A549 treated with Hydrocortisone at 1 μM for 4 hours (cell line): ENCODE data around the gene GDI1. TPM values are rescaled to one million over a fixed set of nuclear protein-coding genes. Genes with fewer than 3 reads are reported as not detected.

Experiments
- total RNA-seq: library from RNA; stranded (reverse); fragments of 200-300 nt; extraction: Qiagen RNA extraction; gene quantifications from 5 replicates; pipeline ENCODE4 v1.2.3, GENCODE V29; 2022

GDI1 gene
- total RNA-seq, result 91.4 to 124 TPM (median 104 TPM) in 5 replicates

DNA sequence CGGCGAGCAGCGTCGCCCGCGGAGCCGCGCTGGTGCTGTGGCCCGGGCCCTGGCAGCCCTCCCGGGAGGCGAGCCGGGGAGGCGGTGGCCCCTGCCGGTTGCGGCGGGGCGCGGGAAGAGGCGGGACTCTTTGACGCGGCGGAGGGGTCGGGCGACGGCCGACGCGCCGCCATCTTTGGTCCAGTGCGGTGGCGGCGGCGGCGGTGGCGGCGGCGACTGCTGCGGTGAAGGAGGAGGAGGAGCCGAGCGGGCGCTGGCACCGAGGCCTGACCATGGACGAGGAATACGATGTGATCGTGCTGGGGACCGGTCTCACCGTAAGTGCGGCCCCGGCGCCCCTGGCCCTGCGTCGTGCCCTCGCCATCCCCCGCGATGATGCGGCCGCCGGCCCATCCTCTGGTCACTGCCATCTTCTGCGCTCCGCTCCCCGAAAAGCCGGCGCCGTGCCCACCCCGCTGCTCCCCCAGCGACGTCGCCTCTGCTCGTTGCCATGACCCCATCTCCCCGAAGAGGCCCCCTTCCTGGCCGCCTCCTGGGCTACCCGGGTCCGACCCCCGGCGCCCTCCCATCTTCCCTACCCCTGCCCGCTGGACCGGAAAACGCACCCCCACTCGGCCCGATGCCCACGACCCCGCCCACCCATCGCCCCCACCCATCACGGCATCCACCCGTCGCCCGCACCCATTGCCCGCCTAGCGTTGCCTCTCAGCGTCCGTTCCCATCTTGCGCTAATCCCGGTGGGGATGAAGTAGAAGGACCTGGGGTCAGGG is at the start of gene GDI1:
Gene GDI1 (plus strand): TSS at position 172 of the 770 bp plus-strand sequence. CDS start 101 bp downstream, at position 273.

DNA sequence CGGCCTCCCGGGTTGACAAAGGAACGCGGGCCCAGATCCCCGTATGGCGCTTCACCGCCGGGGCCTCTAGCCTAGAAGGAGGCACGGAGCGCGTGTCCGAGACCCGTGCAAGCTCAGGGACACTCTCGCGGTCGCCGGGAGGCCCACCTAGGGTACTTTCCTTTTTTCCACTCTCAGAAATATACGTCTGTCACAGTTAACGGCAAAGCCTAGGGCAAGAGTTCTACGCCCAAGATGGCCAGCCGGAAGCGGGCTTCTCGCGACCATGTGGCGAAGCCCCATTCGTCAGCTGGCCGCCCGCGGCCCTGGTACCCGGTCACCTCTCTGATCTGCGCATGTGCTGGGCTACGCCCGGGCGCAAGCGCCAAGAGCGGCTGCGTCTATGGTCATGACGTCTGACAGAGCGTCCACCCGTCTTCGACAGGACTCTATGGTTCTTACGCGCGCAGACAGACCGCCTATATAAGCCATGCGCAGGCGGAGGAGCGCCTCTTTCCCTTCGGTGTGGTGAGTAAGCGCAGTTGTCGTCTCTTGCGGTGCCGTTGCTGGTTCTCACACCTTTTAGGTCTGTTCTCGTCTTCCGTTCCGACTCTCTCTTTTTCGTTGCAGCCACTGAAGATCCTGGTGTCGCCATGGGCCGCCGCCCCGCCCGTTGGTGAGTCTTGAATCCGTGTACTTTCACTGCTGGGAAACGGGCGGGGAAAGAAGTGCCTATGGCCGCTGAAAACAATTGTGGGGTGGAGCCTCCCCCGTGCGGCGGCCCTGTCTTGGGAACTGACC is 38.9 kb upstream of the GDI1 start, which contains the start of gene RPL10:
Gene RPL10 (plus strand): TSS at position 490 of the 780 bp plus-strand sequence. CDS start 143 bp downstream, at position 633.

DNA sequence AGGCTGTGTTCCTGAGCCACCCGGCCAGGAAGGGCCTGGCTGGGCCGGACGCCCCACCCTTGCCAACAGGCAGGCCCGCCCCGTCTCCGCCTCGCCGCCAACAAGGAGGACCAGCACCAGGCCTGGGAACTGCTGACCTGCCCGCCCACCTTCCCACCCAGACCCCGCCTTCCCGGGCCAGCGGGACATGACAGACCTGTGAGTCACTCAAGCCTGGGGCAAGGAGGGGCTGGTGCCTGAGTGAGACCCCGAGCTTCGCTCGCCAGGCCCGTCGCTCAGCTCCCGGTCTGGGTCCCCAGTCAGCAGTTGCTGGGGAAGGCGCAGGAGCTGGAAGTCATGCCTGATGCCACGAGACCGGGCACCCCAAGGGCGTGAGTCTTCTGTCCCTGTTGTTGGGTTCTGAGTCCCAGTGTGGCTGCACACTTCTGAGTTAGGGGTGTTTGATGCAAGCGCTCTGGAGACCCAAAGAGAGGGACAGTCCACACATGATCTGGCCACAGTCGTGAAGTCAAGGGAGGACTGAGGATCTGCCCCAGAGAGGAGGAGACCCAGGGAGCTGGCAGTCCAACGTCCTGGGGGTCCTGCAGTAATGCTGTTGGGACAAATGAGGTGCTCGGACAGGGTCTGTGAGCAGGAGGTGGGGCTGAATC is 27.6 kb upstream of the GDI1 start, which contains the start of gene DNASE1L1:
Gene DNASE1L1 (minus strand): TSS at position 33 of the 650 bp plus-strand sequence. CDS start 3,686 bp downstream, outside the sequence.

DNA sequence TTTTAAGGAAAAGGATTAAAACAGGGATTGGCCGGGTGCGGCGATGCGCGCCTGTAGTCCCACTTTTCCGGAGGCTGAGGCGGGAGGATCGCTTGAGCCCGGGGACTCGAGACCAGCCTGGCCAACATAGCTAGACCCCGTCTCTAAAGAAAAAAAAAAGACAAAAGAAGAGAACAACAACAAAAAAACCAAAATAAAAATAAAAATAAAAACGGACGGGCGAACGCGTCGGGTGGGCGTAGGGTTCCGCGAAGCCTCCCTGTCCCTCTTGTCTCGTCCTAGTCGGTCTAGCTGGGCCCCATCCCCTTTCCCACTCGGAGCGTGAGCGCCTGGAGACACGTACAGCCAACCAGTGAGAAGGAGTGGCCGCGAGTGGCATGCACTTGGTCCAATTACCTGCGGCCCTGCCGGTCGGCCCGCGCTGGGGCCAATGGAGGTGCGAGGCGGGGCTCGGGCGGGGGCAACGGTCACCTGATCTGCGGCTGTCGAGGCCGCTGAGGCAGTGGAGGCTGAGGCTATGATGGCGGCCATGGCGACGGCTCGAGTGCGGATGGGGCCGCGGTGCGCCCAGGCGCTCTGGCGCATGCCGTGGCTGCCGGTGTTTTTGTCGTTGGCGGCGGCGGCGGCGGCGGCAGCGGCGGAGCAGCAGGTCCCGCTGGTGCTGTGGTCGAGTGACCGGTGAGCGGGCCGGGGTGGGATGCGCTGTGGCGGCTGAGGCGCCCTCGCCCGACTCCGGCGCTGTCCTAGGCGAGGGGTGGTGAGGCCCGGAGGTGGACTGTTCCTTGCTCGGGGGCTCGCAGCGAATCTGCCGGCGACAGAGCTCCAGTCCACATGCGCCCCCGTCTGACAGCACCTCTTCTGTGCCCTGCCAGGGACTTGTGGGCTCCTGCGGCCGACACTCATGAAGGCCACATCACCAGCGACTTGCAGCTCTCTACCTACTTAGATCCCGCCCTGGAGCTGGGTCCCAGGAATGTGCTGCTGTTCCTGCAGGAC is 8.5 kb upstream of the GDI1 start, which contains the start of gene ATP6AP1:
Gene ATP6AP1 (plus strand): TSS at position 502 of the 996 bp plus-strand sequence. CDS start 16 bp downstream, at position 518.

DNA sequence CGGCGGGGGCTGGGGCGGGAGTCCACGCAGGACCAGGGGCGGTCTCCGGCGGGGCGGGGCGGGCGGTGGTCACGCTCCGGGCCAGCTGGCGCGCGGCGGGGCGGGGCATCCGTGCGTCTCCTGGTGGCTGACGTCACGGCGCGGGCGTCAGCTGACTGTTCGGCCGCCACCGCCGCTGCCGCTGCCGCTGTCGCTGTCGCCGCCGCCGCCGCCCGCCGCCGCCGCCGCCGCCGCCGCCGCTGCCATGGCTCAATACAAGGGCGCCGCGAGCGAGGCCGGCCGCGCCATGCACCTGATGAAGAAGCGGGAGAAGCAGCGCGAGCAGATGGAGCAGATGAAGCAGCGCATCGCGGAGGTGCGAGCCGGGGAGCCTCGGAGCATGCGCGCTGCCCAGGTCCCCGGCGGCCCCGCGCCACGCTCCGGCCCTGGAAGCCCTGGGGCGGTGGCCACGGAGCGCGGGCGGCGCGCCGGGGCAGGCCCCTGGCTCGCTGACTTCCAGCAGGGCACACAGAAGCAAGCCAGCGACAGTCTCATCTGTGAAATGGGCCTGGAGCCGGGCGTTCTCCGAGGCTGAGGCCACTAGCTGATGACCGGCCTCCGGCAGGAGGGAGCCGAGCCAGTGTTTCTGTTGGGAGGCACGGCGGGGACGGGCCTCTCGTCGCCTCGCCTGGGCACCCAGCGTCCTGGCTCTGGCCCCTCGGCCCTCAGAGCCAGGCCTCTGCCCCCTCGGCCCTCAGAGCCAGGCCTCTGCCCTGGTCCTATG is 7.2 kb downstream of the GDI1 start, which contains the start of gene FAM50A:
Gene FAM50A (plus strand): TSS at position 150 of the 763 bp plus-strand sequence. CDS start 95 bp downstream, at position 245.

DNA sequence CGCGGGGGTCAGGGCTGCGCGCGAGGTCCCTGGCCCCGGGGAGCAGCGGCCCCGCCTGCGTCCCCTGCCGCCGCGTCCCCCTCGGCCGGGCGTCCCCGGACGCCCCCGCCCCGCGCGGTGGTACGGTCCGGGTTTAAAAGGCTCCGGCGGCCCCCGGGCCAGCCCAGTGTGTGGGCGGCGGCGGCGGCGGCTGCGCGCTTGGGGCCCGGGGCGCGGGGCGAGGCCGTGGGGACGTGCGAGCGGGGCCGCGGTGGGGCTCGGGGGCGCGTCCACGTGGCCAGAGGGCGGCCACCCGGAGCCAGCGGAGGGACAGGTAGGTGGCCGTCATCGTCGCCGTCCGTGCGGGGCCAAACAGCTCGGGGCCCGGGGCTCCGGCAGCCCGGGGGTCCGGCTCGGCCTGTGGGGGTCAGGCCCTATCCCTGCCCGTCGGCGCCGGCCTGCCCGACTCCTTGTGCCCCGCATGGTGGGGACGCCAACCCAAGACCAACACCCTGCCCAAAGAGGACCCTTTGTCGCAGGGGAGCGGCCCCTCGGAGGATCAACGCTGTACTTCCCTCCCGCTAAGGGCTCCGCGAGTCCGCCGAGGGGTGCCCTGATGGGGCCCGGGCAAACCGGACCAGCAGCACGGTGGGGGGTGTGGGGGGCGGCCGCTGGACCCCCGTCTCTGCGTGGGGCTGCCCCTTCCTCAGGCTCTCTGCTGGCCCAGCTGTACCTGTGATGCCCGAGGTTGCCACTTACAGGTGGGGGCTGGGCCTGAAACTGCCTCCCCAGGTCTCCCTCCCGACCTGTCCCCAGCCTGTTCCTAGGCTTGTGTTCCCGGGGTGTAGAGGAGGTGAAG is 21.4 kb downstream of the GDI1 start, which contains the start of gene PLXNA3:
Gene PLXNA3 (plus strand): TSS at position 166 of the 838 bp plus-strand sequence. CDS start 1,903 bp downstream, outside the sequence.

DNA sequence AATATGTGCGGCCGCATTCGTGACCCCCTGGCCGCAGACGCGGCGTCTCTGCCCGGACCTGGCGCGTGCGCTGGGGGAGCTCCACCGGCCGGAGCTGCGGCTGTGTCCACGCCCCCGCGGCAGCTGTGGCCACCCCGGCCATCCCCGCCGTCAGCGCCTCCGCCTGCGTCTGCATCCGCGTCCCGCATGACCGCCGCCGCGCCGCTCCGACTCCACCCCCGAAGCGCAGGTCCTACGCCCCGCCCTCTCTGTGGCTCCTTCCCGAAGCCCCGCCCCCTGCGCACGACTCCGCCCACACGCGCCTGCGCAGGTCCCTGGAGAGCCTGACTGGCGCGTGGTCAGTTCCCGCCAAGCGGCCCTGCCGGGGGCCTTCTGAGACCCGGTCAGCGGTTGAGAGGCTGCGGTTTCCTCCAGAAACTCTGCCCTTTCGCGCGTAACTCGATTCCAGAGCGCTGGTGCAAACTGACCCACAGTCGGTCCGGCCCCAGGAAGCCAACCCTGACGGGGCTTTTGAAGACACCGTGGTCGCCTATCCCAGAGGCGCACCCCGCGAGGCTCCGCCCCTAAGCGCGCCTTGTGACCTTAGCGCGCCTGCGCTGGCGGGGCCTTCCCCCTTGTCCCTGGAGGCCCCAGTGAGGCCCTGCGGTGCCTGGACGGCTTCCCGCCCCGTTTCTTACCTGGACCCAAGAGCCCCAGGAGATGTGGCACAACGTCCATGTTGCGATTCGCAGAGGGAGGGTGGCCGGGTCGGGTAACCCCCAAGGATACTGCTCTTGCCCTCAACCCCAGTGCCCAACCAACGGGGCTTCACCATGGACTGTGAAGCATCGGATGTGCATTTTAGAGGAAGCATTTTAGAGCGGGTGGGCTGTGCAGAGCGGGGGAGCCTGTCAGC is 42.0 kb downstream of the GDI1 start, which contains the start of gene LAGE3:
Gene LAGE3 (minus strand): TSS at position 554 of the 895 bp plus-strand sequence. CDS start 366 bp downstream, at position 188.

DNA sequence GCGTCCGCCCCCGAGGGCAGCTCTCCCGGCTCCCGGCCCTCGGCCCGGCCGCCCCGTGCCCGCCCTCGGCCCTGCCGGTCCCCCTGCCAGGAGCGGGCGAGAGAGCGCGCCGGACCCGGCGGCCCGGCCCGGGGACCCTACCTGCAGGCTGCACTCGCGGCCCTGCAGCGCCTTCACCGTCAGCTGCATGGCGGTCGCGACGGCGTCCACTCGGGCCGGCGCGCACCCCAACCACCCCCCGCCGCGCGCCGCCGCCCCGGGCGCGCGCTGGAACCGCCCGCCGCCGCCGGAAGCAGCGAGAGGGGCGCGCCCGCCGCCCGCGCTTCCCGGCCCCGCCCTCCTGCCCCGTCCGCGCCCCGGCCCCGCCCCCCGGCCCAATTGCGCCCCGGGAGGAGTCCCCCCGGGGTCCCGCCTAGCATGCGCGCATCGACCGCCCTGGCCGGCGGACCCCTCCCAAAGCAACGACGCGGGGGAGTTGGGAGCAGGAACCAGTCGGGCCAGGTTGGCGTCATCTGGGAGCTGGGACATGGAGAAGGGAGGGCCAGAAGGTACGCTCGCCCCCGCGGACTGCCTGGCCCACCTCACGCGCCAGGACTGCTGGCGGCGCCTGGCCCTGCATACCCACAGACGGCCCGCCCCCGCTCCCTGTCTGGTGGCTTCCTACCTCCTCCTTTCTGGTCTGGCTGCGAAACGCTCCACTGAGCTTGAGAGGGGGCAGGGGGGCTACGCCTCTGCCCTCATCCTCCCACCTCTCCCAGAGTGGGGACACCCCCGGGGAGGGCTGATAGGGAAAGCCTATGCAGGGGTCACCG is 49.6 kb downstream of the GDI1 start, which contains the start of gene UBL4A:
Gene UBL4A (minus strand): TSS at position 220 of the 812 bp plus-strand sequence. CDS start 31 bp downstream, at position 189.

DNA sequence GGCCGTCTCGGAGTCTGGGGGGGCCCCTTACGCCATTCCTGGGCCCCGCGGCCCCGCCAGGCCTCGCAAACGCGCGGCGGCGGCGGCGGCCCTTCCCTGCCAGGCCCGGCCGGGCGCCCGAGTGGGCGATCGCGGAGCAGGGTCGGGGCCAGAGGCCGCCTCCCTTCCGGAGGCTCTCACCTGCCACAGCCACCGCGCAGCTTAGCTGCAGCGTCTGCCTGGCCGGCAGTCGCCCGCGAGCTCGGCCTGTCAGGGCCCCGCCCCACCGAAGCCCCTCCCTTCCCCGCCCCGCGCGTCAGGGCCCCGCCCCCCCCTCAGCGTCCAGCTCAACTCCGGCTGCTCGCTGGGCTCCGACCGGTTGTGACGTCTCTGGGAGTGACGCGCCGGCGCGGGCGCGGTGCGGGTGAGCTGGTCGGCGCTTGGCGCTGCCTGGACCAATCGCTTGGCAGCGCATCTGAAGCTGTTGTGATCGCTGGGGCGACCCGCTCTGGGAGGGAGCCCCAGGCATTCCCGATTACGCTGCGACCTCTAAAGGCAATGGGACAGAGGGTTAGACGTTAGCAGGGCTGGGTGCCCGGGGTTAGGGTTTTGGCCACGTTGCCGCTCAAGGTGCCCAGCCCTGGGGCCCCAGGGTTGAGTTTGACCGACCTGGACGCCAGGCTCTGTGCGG is 53.6 kb downstream of the GDI1 start, which contains the start of gene SLC10A3:
Gene SLC10A3 (minus strand): TSS at position 216 of the 670 bp plus-strand sequence. CDS start 1,689 bp downstream, outside the sequence.

Other genes starting within 250 kb of the GDI1 start
- not detected in 5 replicates for gene OPN1MW2, start 217.4 kb upstream of the GDI1 start, total RNA-seq
- gene OPN1MW3, start 179.6 kb upstream of the GDI1 start, total RNA-seq, result not detected in 5 replicates
- not detected in 5 replicates for gene TEX28, start 142.0 kb upstream of the GDI1 start, total RNA-seq
- 0.05 to 0.14 TPM (median 0.07 TPM) in 3 of 5 replicates, not detected in the others for gene TKTL1, start 141.4 kb upstream of the GDI1 start, total RNA-seq
- gene FLNA, start 62.5 kb upstream of the GDI1 start, total RNA-seq, result 1,461 to 1,661 TPM (median 1,622 TPM) in 5 replicates
- gene EMD, start 57.9 kb upstream of the GDI1 start, total RNA-seq, result 129 to 161 TPM (median 153 TPM) in 5 replicates
- 5,312 to 5,581 TPM (median 5,559 TPM) in 5 replicates for gene RPL10, start 38.8 kb upstream of the GDI1 start, total RNA-seq
- gene DNASE1L1, start 27.9 kb upstream of the GDI1 start, total RNA-seq, result 27.2 to 31.3 TPM (median 29.9 TPM) in 5 replicates
- gene TAFAZZIN, start 25.6 kb upstream of the GDI1 start, total RNA-seq, result 33.5 to 40.1 TPM (median 36.8 TPM) in 5 replicates
- gene ATP6AP1, start 8.5 kb upstream of the GDI1 start, total RNA-seq, result 88.4 to 107 TPM (median 105 TPM) in 5 replicates
- gene FAM50A, start 7.0 kb downstream of the GDI1 start, total RNA-seq, result 99.8 to 121 TPM (median 111 TPM) in 5 replicates
- 11.0 to 17.8 TPM (median 13.9 TPM) in 5 replicates for gene PLXNA3, start 21.1 kb downstream of the GDI1 start, total RNA-seq
- gene LAGE3, start 42.1 kb downstream of the GDI1 start, total RNA-seq, result 36.3 to 74.0 TPM (median 65.8 TPM) in 5 replicates
- gene UBL4A, start 49.5 kb downstream of the GDI1 start, total RNA-seq, result 67.1 to 73.0 TPM (median 69.5 TPM) in 5 replicates
- gene SLC10A3, start 53.5 kb downstream of the GDI1 start, total RNA-seq, result 38.5 to 42.9 TPM (median 39.7 TPM) in 5 replicates
- gene FAM3A, start 79.1 kb downstream of the GDI1 start, total RNA-seq, result 38.0 to 44.6 TPM (median 42.6 TPM) in 5 replicates
- gene G6PD, start 109.7 kb downstream of the GDI1 start, total RNA-seq, result 1,336 to 1,631 TPM (median 1,436 TPM) in 5 replicates
- 35.9 to 44.7 TPM (median 40.9 TPM) in 5 replicates for gene IKBKG, start 110.5 kb downstream of the GDI1 start, total RNA-seq
- gene CTAG1A, start 148.0 kb downstream of the GDI1 start, total RNA-seq, result not detected in 5 replicates
- not detected in 5 replicates for gene CTAG1B, start 182.1 kb downstream of the GDI1 start, total RNA-seq
- gene CTAG2, start 216.4 kb downstream of the GDI1 start, total RNA-seq, result not detected in 5 replicates